Breast epithelium (tissue), 4 donors: ENCODE results near the gene GMFB. TPM values are rescaled to one million over a fixed set of nuclear protein-coding genes. Genes with fewer than 3 reads are reported as not detected.

Experiments used
- DNase-seq, 2 donors: peaks; one replicate each; pipeline ENCODE4 v3.0.0-alpha.2; 2019; ENCODE audit warnings: low spot score in 2 of 2
- H3K27ac ChIP-seq, 2 donors: fragments of 200-600 bp; sonication (generic) in 1 of 2; one replicate each; pipeline ENCODE4 v1.5.1; 2016 to 2019; ENCODE audit warnings: mild to moderate bottlenecking in 1 of 2
- H3K27me3 ChIP-seq, 2 donors: fragments of 200-600 bp; sonication (generic) in 1 of 2; one replicate each; pipeline versions ENCODE4 v1.5.1 to v1.6.0; 2017 to 2019; ENCODE audit warnings: control low read depth in 1 of 2, mild to moderate bottlenecking in 1 of 2
- H3K36me3 ChIP-seq: fragments of 200-600 bp; one replicate; pipeline ENCODE4 v1.5.1; 2019
- H3K4me1 ChIP-seq, 2 donors: fragments of 200-600 bp; sonication (generic); one replicate each; pipeline ENCODE4 v1.5.1; 2016 to 2019; ENCODE audit warnings: control low read depth in 1 of 2
- H3K4me3 ChIP-seq, 3 donors: fragments of 200-600 bp; sonication (generic); 1 replicate in 2 of 3; 2 replicates in 1 of 3; pipeline ENCODE4 v1.5.1; 2016 to 2019; ENCODE audit warnings: mild to moderate bottlenecking in 3 of 3, moderate library complexity in 2 of 3
- H3K9me3 ChIP-seq, 2 donors: fragments of 200-600 bp; sonication (generic) in 1 of 2; one replicate each; pipeline ENCODE4 v1.5.1; 2016 to 2019; ENCODE audit warnings: control low read depth in 1 of 2
- CTCF ChIP-seq, 3 donors: fragments of 450-650 bp; IDR thresholded peaks; one replicate each; pipeline ENCODE4 v1.5.1; 2016 to 2017; ENCODE audit warnings: antibody characterized with exemption in 3 of 3, mild to moderate bottlenecking in 3 of 3, moderate library complexity in 3 of 3
- POLR2A ChIP-seq: fragments of 450-650 bp; IDR thresholded peaks from one replicate; pipeline ENCODE4 v1.6.1; 2016; ENCODE audit warnings: antibody characterized with exemption, mild to moderate bottlenecking, moderate library complexity
- POLR2AphosphoS5 ChIP-seq, 3 donors: sonication (generic); formaldehyde crosslinking; IDR thresholded peaks; one replicate each; pipeline ENCODE4 v1.6.1; 2017; ENCODE audit warnings: antibody characterized with exemption in 3 of 3
- intact Hi-C: fragments of 100-400 bp; cut with DNase I; formaldehyde crosslinking; loops from one replicate; pipeline ENCODE4 v1.15.1; 2023; ENCODE audit warnings: low total_unique reads
- total RNA-seq, 3 donors: library from RNA; depleted of rRNA; stranded (reverse); fragments of >200 nt; gene quantifications; one replicate each; pipeline ENCODE4 v1.1.0, GENCODE V29; 2016

Gene GMFB
- total RNA-seq = 10 to 100 TPM; 43.3 to 82.5 (median 64.6) TPM

GRCh38 chr14:54488646-54489317 is at the start of gene GMFB:
TSS of gene GMFB (minus strand) at chr14:54488980. CDS start at chr14:54488927, 53 bp downstream.
- Histone ChIP-seq H3K9me3 (no peaks in the 10 kb centered on the region), H3K36me3 (no peaks in the 10 kb centered on the region), H3K4me3 (peak within 1 kb of the TSS; percentile 77 to 96 (median 93)), H3K27me3 (no peaks in the 10 kb centered on the region), H3K27ac (peak within 1 kb of the TSS; percentile 97 to 99), H3K4me1 (no peaks in the 10 kb centered on the region)
- intact Hi-C loops = no loop called here
- peak in 1 of 3 donors; percentile 30 for TF ChIP-seq CTCF (IDR thresholded peaks at IDR 0.05)
- TF ChIP-seq POLR2A = peak; percentile 59
- TF ChIP-seq POLR2AphosphoS5 (IDR thresholded peaks at IDR 0.05) = peak; percentile 92 to 94 (median 93)
- peak; percentile 87 to 88 for DNase-seq

- H3K4me3 ChIP-seq = no peak overlapping the region
- no peaks in the 10 kb centered on the region for H3K9me3 ChIP-seq
- DNase-seq = no peak
- TF ChIP-seq POLR2A (no peak), CTCF (IDR thresholded peaks at IDR 0.05) (no peak), POLR2AphosphoS5 (IDR thresholded peaks at IDR 0.05) (no peak)
- no peak overlapping the region for H3K27ac ChIP-seq
- peaks cover 9% of the 10 kb centered on the region for H3K36me3 ChIP-seq
- intact Hi-C loops = no loop called here
- H3K4me1 ChIP-seq = no peaks in the 10 kb centered on the region
- no peaks in the 10 kb centered on the region for H3K27me3 ChIP-seq
These were observed 49.3 kb upstream of the GMFB start for GRCh38 chr14:54538055-54538454.

- Histone ChIP-seq H3K9me3 (no peaks in the 10 kb centered on the region), H3K4me1 (no peaks in the 10 kb centered on the region), H3K36me3 (peaks cover 9% of the 10 kb centered on the region), H3K27ac (no peak overlapping the region), H3K27me3 (no peaks in the 10 kb centered on the region), H3K4me3 (no peak overlapping the region)
- intact Hi-C loops = no loop called here
- no peak for DNase-seq
- TF ChIP-seq POLR2A (no peak), CTCF (IDR thresholded peaks at IDR 0.05) (no peak), POLR2AphosphoS5 (IDR thresholded peaks at IDR 0.05) (no peak)
These were observed 48.9 kb upstream of the GMFB start for GRCh38 chr14:54537651-54538050.

GRCh38 chr14:54535646-54536045 is 46.9 kb upstream of the GMFB start:
- Histone ChIP-seq H3K27me3 (no peaks in the 10 kb centered on the region), H3K36me3 (peaks cover 9% of the 10 kb centered on the region), H3K4me3 (no peak overlapping the region), H3K27ac (no peak overlapping the region), H3K4me1 (no peaks in the 10 kb centered on the region), H3K9me3 (no peaks in the 10 kb centered on the region)
- intact Hi-C loops = no loop called here
- no peak for TF ChIP-seq POLR2A
- no peak for TF ChIP-seq POLR2AphosphoS5 (IDR thresholded peaks at IDR 0.05)
- no peak for TF ChIP-seq CTCF (IDR thresholded peaks at IDR 0.05)
- no peak for DNase-seq

- intact Hi-C loops = no loop called here
- Histone ChIP-seq H3K27me3 (no peaks in the 10 kb centered on the region), H3K27ac (no peak overlapping the region), H3K4me3 (no peak overlapping the region), H3K9me3 (no peaks in the 10 kb centered on the region), H3K4me1 (no peaks in the 10 kb centered on the region), H3K36me3 (peaks cover 9% of the 10 kb centered on the region)
- DNase-seq = no peak
- TF ChIP-seq POLR2A = no peak
- no peak for TF ChIP-seq POLR2AphosphoS5 (IDR thresholded peaks at IDR 0.05)
- no peak for TF ChIP-seq CTCF (IDR thresholded peaks at IDR 0.05)
These were observed 46.3 kb upstream of the GMFB start for GRCh38 chr14:54535126-54535525.
